ENCODE results near the gene CCDC71. TPM values are rescaled to one million over a fixed set of nuclear protein-coding genes. Genes with fewer than 3 reads are reported as not detected.

CCDC71 gene
- total RNA-seq, 1 donor from 2014 or later = 24.9 TPM

- Mint-ChIP-seq H3K27me3 (ENCODE audit: low read depth) (peaks cover 10% of the 10 kb centered on the region), H3K4me3 (ENCODE audit: low read depth) (no peak overlapping the region), H3K4me1 (ENCODE audit: low read depth) (peaks cover 1% of the 10 kb centered on the region), H3K27ac (no peak overlapping the region), H3K9me3 (no peaks in the 10 kb centered on the region), H3K36me3 (ENCODE audit: low read depth) (no peaks in the 10 kb centered on the region)
- no peak for DNase-seq (ENCODE audit: low spot score)
- intact Hi-C loops (cut with micrococcal nuclease) = no loop called here
Observed at GRCh38 chr3:49133226-49133951, 32.7 kb downstream of the CCDC71 start.

GRCh38 chr3:49132437-49133225 is 33.5 kb downstream of the CCDC71 start, which contains the start of gene LAMB2:
Gene LAMB2, minus strand, starts transcription at chr3:49133050. Its CDS starts 183 bp downstream, at chr3:49132867.
- DNase-seq (ENCODE audit: low spot score) = no peak

GRCh38 chr3:49132073-49132436 is 34.1 kb downstream of the CCDC71 start:
- Mint-ChIP-seq H3K4me3 (ENCODE audit: low read depth) (no peak overlapping the region), H3K4me1 (ENCODE audit: low read depth) (peaks cover 1% of the 10 kb centered on the region), H3K9me3 (no peaks in the 10 kb centered on the region), H3K36me3 (ENCODE audit: low read depth) (no peaks in the 10 kb centered on the region), H3K27ac (no peak overlapping the region), H3K27me3 (ENCODE audit: low read depth) (peaks cover 7% of the 10 kb centered on the region)
- no peak for DNase-seq (ENCODE audit: low spot score)
- intact Hi-C loops (cut with micrococcal nuclease) = no loop called here

More at GRCh38 chr3:49132437-49133225, 33.5 kb downstream of the CCDC71 start, which contains the start of gene LAMB2:
- no peaks in the 10 kb centered on the region for H3K36me3 Mint-ChIP-seq (ENCODE audit: low read depth)
- no peaks in the 10 kb centered on the region for H3K9me3 Mint-ChIP-seq
- intact Hi-C loops (cut with micrococcal nuclease) = no loop called here
- no peak within 1 kb of the TSS for H3K4me3 Mint-ChIP-seq (ENCODE audit: low read depth)
- H3K4me1 Mint-ChIP-seq (ENCODE audit: low read depth) = peaks cover 1% of the 10 kb centered on the region
- no peak within 1 kb of the TSS for H3K27ac Mint-ChIP-seq
- H3K27me3 Mint-ChIP-seq (ENCODE audit: low read depth) = peaks cover 10% of the 10 kb centered on the region

GRCh38 chr3:49131576-49131975 is 34.6 kb downstream of the CCDC71 start:
- no peak for DNase-seq (ENCODE audit: low spot score)
- peaks cover 7% of the 10 kb centered on the region for H3K27me3 Mint-ChIP-seq (ENCODE audit: low read depth)
- no peak overlapping the region for H3K4me3 Mint-ChIP-seq (ENCODE audit: low read depth)
- H3K4me1 Mint-ChIP-seq (ENCODE audit: low read depth) = peaks cover 1% of the 10 kb centered on the region
- H3K27ac Mint-ChIP-seq = no peak overlapping the region
- intact Hi-C loops (cut with micrococcal nuclease) = no loop called here
- H3K9me3 Mint-ChIP-seq = no peaks in the 10 kb centered on the region
- no peaks in the 10 kb centered on the region for H3K36me3 Mint-ChIP-seq (ENCODE audit: low read depth)

GRCh38 chr3:49131040-49131439 is 35.1 kb downstream of the CCDC71 start:
- no peak overlapping the region for H3K4me3 Mint-ChIP-seq (ENCODE audit: low read depth)
- no peak for DNase-seq (ENCODE audit: low spot score)
- intact Hi-C loops (cut with micrococcal nuclease) = no loop called here
- no peaks in the 10 kb centered on the region for H3K36me3 Mint-ChIP-seq (ENCODE audit: low read depth)
- no peaks in the 10 kb centered on the region for H3K9me3 Mint-ChIP-seq
- H3K27me3 Mint-ChIP-seq (ENCODE audit: low read depth) = peaks cover 7% of the 10 kb centered on the region
- H3K27ac Mint-ChIP-seq = no peak overlapping the region
- H3K4me1 Mint-ChIP-seq (ENCODE audit: low read depth) = peaks cover 1% of the 10 kb centered on the region

GRCh38 chr3:49124991-49125670 is 41.0 kb downstream of the CCDC71 start:
- Mint-ChIP-seq H3K27ac (no peak overlapping the region), H3K9me3 (no peaks in the 10 kb centered on the region), H3K36me3 (ENCODE audit: low read depth) (no peaks in the 10 kb centered on the region), H3K4me3 (ENCODE audit: low read depth) (no peak overlapping the region), H3K4me1 (ENCODE audit: low read depth) (no peaks in the 10 kb centered on the region), H3K27me3 (ENCODE audit: low read depth) (no peaks in the 10 kb centered on the region)
- DNase-seq (ENCODE audit: low spot score) = no peak
- intact Hi-C loops (cut with micrococcal nuclease) = loop anchor here (5.0 kb wide), 1 partner anchor 42 kb away; the partner anchor contains the start of gene CCDC71

- no peak overlapping the region for H3K27ac Mint-ChIP-seq
- H3K4me3 Mint-ChIP-seq (ENCODE audit: low read depth) = no peak overlapping the region
- H3K27me3 Mint-ChIP-seq (ENCODE audit: low read depth) = no peaks in the 10 kb centered on the region
- H3K36me3 Mint-ChIP-seq (ENCODE audit: low read depth) = peaks cover 5% of the 10 kb centered on the region
- H3K9me3 Mint-ChIP-seq = no peaks in the 10 kb centered on the region
- intact Hi-C loops (cut with micrococcal nuclease) = loop anchor here (5.0 kb wide), 1 partner anchor 43 kb away; the partner anchor contains the start of gene CCDC71
- peaks cover 8% of the 10 kb centered on the region for H3K4me1 Mint-ChIP-seq (ENCODE audit: low read depth)
- DNase-seq (ENCODE audit: low spot score) = no peak
Observed at GRCh38 chr3:49124203-49124602, 41.9 kb downstream of the CCDC71 start.

GRCh38 chr3:49123687-49124086 is 42.4 kb downstream of the CCDC71 start:
- Mint-ChIP-seq H3K4me3 (ENCODE audit: low read depth) (no peak overlapping the region), H3K27ac (no peak overlapping the region), H3K36me3 (ENCODE audit: low read depth) (peaks cover 10% of the 10 kb centered on the region), H3K9me3 (no peaks in the 10 kb centered on the region), H3K27me3 (ENCODE audit: low read depth) (no peaks in the 10 kb centered on the region), H3K4me1 (ENCODE audit: low read depth) (peaks cover 11% of the 10 kb centered on the region)
- intact Hi-C loops (cut with micrococcal nuclease) = loop anchor here (5.0 kb wide), 1 partner anchor 44 kb away; the partner anchor contains the start of gene CCDC71
- no peak for DNase-seq (ENCODE audit: low spot score)

GRCh38 chr3:49122886-49123545 is 43.1 kb downstream of the CCDC71 start:
- peaks cover 11% of the 10 kb centered on the region for H3K4me1 Mint-ChIP-seq (ENCODE audit: low read depth)
- intact Hi-C loops (cut with micrococcal nuclease) = loop anchor here (5.0 kb wide), 1 partner anchor 44 kb away; the partner anchor contains the start of gene CCDC71
- DNase-seq (ENCODE audit: low spot score) = no peak

GRCh38 chr3:49122451-49122850 is 43.7 kb downstream of the CCDC71 start:
- Mint-ChIP-seq H3K36me3 (ENCODE audit: low read depth) (peaks cover 19% of the 10 kb centered on the region), H3K4me3 (ENCODE audit: low read depth) (no peak overlapping the region), H3K4me1 (ENCODE audit: low read depth) (peaks cover 11% of the 10 kb centered on the region), H3K27me3 (ENCODE audit: low read depth) (no peaks in the 10 kb centered on the region), H3K9me3 (no peaks in the 10 kb centered on the region), H3K27ac (no peak overlapping the region)
- intact Hi-C loops (cut with micrococcal nuclease) = loop anchor here (5.0 kb wide), 1 partner anchor 45 kb away; the partner anchor contains the start of gene CCDC71
- no peak for DNase-seq (ENCODE audit: low spot score)

More at GRCh38 chr3:49122886-49123545, 43.1 kb downstream of the CCDC71 start:
- H3K27ac Mint-ChIP-seq = no peak overlapping the region
- H3K27me3 Mint-ChIP-seq (ENCODE audit: low read depth) = no peaks in the 10 kb centered on the region
- H3K9me3 Mint-ChIP-seq = no peaks in the 10 kb centered on the region
- H3K4me3 Mint-ChIP-seq (ENCODE audit: low read depth) = no peak overlapping the region
- peaks cover 13% of the 10 kb centered on the region for H3K36me3 Mint-ChIP-seq (ENCODE audit: low read depth)

- peaks cover 11% of the 10 kb centered on the region for H3K4me1 Mint-ChIP-seq (ENCODE audit: low read depth)
- DNase-seq (ENCODE audit: low spot score) = no peak
- peaks cover 22% of the 10 kb centered on the region for H3K36me3 Mint-ChIP-seq (ENCODE audit: low read depth)
- H3K9me3 Mint-ChIP-seq = no peaks in the 10 kb centered on the region
- peak overlapping the region; percentile 40 for H3K4me3 Mint-ChIP-seq (ENCODE audit: low read depth)
- intact Hi-C loops (cut with micrococcal nuclease) = loop anchor here (5.0 kb wide), 1 partner anchor 45 kb away; the partner anchor contains the start of gene CCDC71
- peak overlapping the region; percentile 3 for H3K27ac Mint-ChIP-seq
- no peaks in the 10 kb centered on the region for H3K27me3 Mint-ChIP-seq (ENCODE audit: low read depth)
Observed at GRCh38 chr3:49122022-49122421, 44.1 kb downstream of the CCDC71 start.

Data from activated T-helper 2 cell treated with anti-CD3 and anti-CD28 coated beads, Interferon-gamma antibody, Interleukin-2, Interleukin-4, amounts not matched to agents 10 μg/mL and 5 μg/mL and 100 μg/mL, durations not matched to agents 14 hours and 24 hours and 36 hours (primary cell).